GM10248 (cell line): Measurements from ENCODE around the gene OSBPL1A.

ENCODE experiments used
- CTCF ChIA-PET: fragments of 300-600 bp; sonication (Branson Sonifier 250); formaldehyde crosslinking; extraction: SDS; loops from one replicate; lab custom pipeline; 2021; ENCODE audit warnings: antibody characterized with exemption; lab: Yijun Ruan, JAX
- POLR2A ChIA-PET: fragments of 350-650 bp; sonication (Branson Sonifier 250); formaldehyde crosslinking; extraction: SDS; loops from one replicate; lab custom pipeline; 2020; ENCODE audit warnings: antibody characterized with exemption; lab: Yijun Ruan, JAX
- DNase-seq: peaks from one replicate; pipeline ENCODE4 v3.0.0; 2012; ENCODE audit errors: extremely low spot score
- CTCF ChIP-seq: IDR thresholded peaks from 2 replicates; pipeline ENCODE4 v1.5.1; 2012; ENCODE audit warnings: mild to moderate bottlenecking, low read depth; ENCODE audit errors: extremely low read depth, missing control alignments, control extremely low read depth

The OSBPL1A gene

GRCh38 chr18:24429188-24429587, 31.6 kb upstream of the OSBPL1A start:
- CTCF ChIA-PET = interaction anchor here (1.3 kb wide), 1 partner anchor 13 kb away, joined by 6 read pairs; no protein-coding TSS in a partner anchor
- POLR2A ChIA-PET = no interaction called here

DNA sequence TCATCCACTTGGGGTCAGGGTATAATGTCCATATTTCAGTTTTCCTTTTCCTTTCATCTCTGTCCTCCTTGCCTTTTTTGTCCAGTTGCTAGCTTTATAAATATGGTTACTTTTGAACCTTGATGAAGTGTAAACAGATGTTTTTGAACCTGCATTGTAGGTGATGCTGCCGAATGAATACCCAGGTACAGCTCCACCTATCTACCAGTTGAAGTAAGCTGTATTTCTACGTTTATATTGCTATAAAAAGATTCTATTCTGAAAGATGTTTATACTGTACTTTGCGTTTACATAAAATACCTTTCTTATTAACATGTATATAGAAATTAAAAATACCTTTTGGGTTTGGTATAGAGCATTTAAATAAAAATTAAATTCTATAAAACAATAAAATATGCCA, 31.1 kb upstream of the OSBPL1A start:
- POLR2A ChIA-PET = no interaction called here

More at GRCh38 chr18:24429188-24429587, 31.6 kb upstream of the OSBPL1A start:
- TF ChIP-seq CTCF = no peak
- no peak for DNase-seq

GRCh38 chr18:24427484-24427883, 29.9 kb upstream of the OSBPL1A start:
- TF ChIP-seq CTCF = no peak
- CTCF ChIA-PET = interaction anchor here (1.2 kb wide), 1 partner anchor 61 kb away, joined by 4 read pairs; no protein-coding TSS in a partner anchor
- POLR2A ChIA-PET = no interaction called here
- no peak for DNase-seq

More for the DNA sequence above, 31.1 kb upstream of the OSBPL1A start:
- TF ChIP-seq CTCF = no peak
- no peak for DNase-seq
- CTCF ChIA-PET = interaction anchor here (1.3 kb wide), 1 partner anchor 12 kb away, joined by 6 read pairs; no protein-coding TSS in a partner anchor

DNA sequence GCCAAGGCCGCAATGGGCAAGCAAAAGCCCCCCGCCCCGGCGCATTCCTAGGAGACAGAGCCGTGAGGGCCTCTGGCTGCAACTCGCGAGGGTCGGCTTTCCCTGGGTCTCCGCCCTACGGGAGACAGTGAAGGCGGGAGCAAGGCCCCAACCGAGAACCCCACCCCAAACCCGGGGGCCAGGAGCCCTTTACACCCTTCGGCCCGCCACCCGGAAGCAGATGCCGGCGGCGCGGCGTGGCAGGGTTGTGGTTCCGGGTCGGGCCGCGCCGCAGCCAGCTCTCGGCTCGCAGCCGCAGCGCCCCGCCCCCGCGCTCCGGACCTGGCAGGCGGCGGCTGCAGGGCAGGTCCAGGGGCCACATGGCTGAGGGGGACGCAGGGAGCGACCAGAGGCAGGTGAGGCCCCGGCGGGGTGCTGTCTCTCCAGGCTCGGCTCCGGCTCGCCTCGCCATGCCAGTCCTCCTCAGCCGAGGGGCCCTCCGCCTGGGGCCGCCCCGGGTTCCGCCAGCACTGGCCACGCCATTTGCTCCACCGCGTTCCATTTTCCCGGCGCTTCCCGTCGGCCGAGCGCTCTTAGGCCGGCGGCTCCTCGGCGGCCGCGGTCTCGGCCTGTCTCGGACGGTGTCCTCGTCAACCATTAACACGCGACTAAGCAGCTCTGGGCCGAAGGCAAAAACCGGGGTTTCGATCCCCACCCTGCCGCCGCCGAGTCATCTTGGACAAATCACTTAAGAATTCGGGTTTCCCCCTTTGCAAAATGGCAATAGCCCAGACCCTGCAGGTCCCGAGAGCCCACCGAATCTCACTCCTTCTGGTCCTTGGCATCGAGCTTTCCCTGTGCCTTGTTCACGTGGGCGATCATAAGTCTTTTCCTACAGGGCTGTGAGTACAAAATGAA, 29.0 kb upstream of the OSBPL1A start, which contains the start of gene IMPACT:
IMPACT (plus strand) TSS at position 273 of the 897 bp plus-strand sequence; CDS start at position 360, 87 bp downstream.
- no peak for TF ChIP-seq CTCF
- POLR2A ChIA-PET = no interaction called here
- CTCF ChIA-PET = interaction anchor here (1.2 to 1.3 kb wide), 2 partner anchors 17 to 62 kb away, joined by 4 read pairs; no protein-coding TSS in a partner anchor
- peak; percentile 68 for DNase-seq

DNA sequence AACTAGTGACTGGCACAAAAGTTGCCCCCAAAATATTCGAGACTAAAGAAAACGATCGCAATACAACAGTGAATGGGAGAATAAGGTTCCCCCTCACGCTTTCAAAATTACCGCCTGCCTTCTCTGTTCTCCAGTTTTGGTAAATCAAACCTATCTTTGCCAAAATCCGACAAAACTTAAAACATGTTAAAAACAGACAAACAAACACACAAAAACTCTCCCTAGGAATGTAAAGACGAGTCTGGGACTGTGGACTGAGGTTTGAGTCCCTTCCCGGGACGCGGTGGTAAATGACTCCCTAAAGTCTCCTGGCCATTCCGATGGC, 28.4 kb upstream of the OSBPL1A start:
- POLR2A ChIA-PET = no interaction called here
- CTCF ChIA-PET = interaction anchor here (1.3 kb wide), 1 partner anchor 18 kb away, joined by 4 read pairs; no protein-coding TSS in a partner anchor
- no peak for DNase-seq
- no peak for TF ChIP-seq CTCF

DNA sequence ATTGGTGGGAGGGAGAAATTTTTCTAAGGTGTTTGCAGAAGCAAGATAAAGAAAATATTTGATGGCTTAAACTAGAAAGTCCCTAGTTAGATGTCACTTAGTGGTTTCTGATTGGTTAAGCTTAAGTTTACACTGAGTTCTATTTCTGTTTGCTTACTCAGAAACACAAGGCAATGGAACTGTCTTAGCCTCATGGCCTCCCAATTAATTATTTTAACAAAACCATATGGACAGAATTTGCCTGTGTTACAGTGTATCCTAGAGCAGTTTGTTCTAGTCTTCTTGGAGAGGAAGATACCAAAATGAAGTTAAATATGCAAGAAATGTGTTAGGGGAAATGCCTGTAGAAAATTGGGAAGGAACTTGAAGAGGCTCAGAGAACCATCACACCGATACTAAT, 24.2 kb upstream of the OSBPL1A start:
- POLR2A ChIA-PET = no interaction called here
- TF ChIP-seq CTCF = no peak
- CTCF ChIA-PET = interaction anchor here (1.0 to 1.5 kb wide), 2 partner anchors 10 to 12 kb away, joined by 3 read pairs; no protein-coding TSS in a partner anchor
- no peak for DNase-seq
